ENCODE data around the gene CHD3. TPM values are rescaled to one million over a fixed set of nuclear protein-coding genes. Genes with fewer than 3 reads are reported as not detected.

CHD3 gene
- 62.2 and 167 TPM in 2 replicates for total RNA-seq

DNA sequence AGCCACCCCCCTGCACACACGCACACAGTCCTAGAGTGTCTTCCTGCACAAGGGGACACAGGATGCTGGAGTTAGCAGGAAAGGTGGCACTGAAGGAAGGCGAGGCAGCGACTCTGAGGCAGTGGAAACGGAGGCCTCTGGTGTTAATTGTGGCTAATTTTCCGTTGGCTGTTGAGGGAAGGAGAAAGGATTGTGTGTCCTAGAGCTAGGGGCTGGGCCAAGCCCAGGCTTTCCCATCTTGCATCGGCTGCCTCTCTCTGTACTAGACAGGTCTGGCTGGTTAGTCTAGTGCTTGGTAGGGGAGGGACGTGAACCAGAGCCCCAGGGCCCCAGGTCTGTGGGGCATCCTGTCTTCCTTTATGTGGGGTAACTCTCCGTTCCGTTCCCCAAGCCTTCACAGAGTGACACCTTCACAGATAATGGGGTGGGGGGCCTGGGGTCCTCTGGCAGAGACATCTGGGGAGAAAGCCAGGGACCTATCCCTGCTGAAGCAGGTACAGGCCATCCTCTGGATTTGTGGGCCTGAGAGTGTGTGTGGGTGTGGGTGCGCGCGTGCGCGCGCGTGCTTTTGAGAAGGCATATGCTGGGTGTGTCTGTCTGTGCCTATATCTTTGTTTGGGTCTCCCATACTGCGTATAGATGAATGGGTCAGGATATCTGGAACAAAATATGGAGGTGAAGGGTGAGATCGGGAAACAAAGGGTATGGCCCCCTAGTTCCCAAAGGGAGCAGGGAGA, at the start of gene CHD3:
TSS of gene CHD3 (plus strand) at position 606 of the 737 bp plus-strand sequence. CDS start 212 bp downstream, outside the sequence.

DNA sequence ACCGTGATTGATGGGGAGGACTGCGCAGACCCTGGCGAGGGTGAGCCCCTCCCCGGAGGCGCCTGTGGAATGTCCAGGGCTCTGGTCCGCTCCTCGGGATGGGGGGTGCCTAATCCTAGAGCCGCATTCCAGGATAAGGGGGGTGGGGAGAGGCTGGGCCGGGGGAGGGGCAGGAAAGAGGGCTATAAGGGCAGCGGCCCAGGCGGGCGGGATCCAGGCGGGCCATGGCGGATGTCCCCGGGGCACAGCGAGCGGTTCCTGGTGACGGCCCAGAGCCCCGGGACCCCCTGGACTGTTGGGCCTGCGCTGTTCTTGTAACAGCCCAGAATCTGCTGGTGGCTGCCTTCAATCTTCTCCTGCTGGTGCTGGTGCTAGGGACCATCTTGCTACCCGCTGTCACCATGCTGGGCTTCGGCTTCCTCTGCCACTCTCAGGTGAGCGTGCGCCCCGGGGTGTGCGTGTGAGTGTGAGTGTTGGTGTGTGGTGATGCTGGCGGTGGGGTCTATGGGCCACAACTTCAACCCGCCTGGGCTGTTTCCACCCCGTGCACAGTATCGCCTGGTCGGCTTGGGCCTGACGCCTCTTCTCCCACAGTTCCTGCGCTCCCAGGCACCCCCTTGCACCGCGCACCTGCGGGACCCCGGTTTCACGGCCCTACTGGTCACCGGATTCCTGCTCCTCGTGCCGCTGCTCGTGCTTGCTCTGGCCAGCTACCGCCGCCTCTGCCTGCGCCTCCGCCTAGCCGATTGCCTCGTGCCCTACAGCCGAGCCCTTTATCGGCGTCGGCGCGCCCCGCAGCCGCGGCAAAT, 33.5 kb upstream of the CHD3 start, which contains the start of gene TMEM88:
TSS of gene TMEM88 (plus strand) at position 216 of the 809 bp plus-strand sequence. CDS start at position 225, 9 bp downstream.

GRCh38 chr17:7856811-7857712, 31.5 kb upstream of the CHD3 start, which contains the start of gene NAA38:
TSS of gene NAA38 (minus strand) at chr17:7857559. CDS start at chr17:7857463, 96 bp downstream.

DNA sequence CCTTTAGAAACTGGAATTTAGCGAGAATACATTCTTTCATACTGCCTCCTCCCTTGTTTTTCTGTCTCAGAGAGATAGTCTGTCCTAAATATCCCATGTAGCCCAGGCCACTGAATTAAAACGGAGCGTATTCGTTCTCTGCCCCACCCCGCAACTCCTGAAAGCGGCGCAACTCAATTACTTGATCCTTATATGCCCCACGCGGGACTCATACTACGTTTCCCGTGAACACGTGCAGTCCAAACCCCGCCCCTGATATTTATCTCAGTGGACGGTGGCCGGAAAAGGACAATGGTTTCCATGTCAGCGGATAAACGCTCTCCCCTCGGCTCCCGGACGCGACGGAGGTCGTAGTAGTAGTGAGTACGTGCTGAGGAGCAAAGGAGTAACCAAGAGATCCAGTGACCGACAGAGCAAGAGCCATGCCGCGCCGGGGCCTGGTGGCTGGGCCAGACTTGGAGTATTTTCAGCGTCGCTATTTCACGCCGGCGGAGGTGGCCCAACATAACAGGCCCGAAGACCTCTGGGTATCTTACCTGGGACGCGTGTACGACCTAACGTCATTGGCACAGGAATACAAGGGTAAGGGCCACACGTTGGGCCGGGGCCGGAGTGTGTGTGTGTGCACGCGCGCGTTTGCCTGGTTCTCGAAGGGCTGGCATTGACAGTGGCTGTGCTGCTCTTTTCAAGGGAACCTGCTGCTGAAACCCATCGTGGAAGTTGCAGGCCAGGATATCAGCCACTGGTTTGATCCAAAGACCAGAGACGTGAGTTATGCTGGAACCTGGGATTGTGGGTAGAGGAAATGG, 30.7 kb upstream of the CHD3 start, which contains the start of gene CYB5D1:
TSS of gene CYB5D1 (plus strand) at position 291 of the 809 bp plus-strand sequence. CDS start at position 423, 132 bp downstream.

DNA sequence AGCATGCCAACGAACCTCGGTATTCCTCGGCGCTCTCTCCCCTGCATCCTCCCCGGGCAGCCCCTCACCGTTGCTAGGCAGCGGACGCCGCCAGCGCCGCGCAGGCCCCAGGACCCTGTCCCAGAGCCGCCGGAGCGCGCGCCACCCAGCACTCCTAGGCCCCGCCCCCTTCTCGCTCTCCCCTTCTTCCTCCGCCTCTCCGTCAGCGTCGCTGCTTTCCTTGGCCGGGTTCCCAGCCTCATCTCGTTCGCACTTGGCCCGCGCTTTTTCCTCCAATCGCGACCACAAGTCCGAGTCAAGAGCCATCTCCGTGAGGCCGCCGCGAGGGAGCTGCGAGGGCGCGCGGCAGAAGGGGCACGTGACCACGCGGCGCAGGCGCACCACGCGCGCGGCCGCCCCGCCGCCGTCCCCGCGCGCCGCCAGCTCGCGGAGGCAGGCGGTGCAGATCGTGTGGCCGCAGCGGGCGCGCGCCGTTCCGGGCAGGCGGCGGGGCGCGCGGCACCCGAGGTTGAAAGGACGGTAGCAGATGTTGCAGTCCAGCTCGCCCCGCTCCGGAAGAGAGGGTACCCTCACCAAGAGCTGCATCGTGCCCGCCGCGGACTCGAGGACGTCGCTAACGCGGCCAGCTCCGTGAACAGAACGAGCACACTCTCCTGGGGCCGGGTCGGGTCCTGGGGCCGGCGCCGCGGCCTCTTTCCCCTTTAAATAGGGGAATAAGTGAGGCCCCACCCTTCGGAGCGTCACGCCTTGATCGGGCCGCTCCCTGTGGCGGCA, 27.2 kb downstream of the CHD3 start, which contains the start of gene RNF227:
TSS of gene RNF227 (minus strand) at position 679 of the 774 bp plus-strand sequence. CDS start at position 585, 94 bp downstream.

GRCh38 chr17:7929158-7930023, 40.8 kb downstream of the CHD3 start, which contains the start of gene KCNAB3:
TSS of gene KCNAB3 (minus strand) at chr17:7929856. CDS start at chr17:7929435, 421 bp downstream.

GRCh38 chr17:7931709-7932482, 43.3 kb downstream of the CHD3 start, which contains the start of the genes CNTROB and TRAPPC1:
TSS of gene CNTROB (plus strand) at chr17:7932206. CDS start at chr17:7933080, 874 bp downstream.
TSS of gene TRAPPC1 (minus strand) at chr17:7931946. CDS start at chr17:7931829, 117 bp downstream.

Other genes starting within 250 kb of the CHD3 start
- gene ATP1B2, start 237.9 kb upstream of the CHD3 start, total RNA-seq: not detected in 2 replicates
- 26.7 and 40.1 TPM in 2 replicates for gene TP53, start 201.3 kb upstream of the CHD3 start, total RNA-seq
- gene WRAP53, start 200.3 kb upstream of the CHD3 start, total RNA-seq: 2.7 and 3.3 TPM in 2 replicates
- gene EFNB3, start 183.6 kb upstream of the CHD3 start, total RNA-seq: under 0.01 and 0.14 TPM in 2 replicates
- gene DNAH2, start 171.0 kb upstream of the CHD3 start, total RNA-seq: under 0.01 and 0.21 TPM in 2 replicates
- 5.5 and 35.3 TPM in 2 replicates for gene KDM6B, start 54.6 kb upstream of the CHD3 start, total RNA-seq
- under 0.01 and 0.85 TPM in 2 replicates for gene TMEM88, start 33.7 kb upstream of the CHD3 start, total RNA-seq
- 18.2 and 27.3 TPM in 2 replicates for gene NAA38, start 31.2 kb upstream of the CHD3 start, total RNA-seq
- gene CYB5D1, start 30.8 kb upstream of the CHD3 start, total RNA-seq: 15.7 and 16.4 TPM in 2 replicates
- gene RNF227, start 27.5 kb downstream of the CHD3 start, total RNA-seq: 12.6 and 15.2 TPM in 2 replicates
- under 0.01 and 0.21 TPM in 2 replicates for gene KCNAB3, start 41.1 kb downstream of the CHD3 start, total RNA-seq
- 26.7 and 47.7 TPM in 2 replicates for gene TRAPPC1, start 43.2 kb downstream of the CHD3 start, total RNA-seq
- gene CNTROB, start 43.4 kb downstream of the CHD3 start, total RNA-seq: 12.0 and 18.7 TPM in 2 replicates
- 0.28 TPM in 1 of 2 replicates, not detected in the other for gene GUCY2D, start 113.8 kb downstream of the CHD3 start, total RNA-seq
- gene ALOX15B, start 150.3 kb downstream of the CHD3 start, total RNA-seq: 20.8 and 72.9 TPM in 2 replicates
- 0.57 and 1.7 TPM in 2 replicates for gene ALOX12B, start 198.9 kb downstream of the CHD3 start, total RNA-seq
- gene ALOXE3, start 229.7 kb downstream of the CHD3 start, total RNA-seq: 2.3 and 3.1 TPM in 2 replicates
- gene HES7, start 235.3 kb downstream of the CHD3 start, total RNA-seq: 0.28 and 1.0 TPM in 2 replicates

All from nasal cavity respiratory epithelium epithelial cell of viscerocranial mucosa (primary cell).